ENCODE results near the gene ASB17.

The ASB17 gene

GRCh38 chr1:75922698-75923097 is 9.5 kb downstream of the ASB17 start:
- in situ Hi-C loops (cut with HindIII; ENCODE audit: low pct_unique_long_range_greater_than_20kb, low sequenced_read_pairs), result no loop called here
- TF ChIP-seq JUND (IDR thresholded peaks at IDR 0.05; ENCODE audit: low read depth), result no peak

DNA sequence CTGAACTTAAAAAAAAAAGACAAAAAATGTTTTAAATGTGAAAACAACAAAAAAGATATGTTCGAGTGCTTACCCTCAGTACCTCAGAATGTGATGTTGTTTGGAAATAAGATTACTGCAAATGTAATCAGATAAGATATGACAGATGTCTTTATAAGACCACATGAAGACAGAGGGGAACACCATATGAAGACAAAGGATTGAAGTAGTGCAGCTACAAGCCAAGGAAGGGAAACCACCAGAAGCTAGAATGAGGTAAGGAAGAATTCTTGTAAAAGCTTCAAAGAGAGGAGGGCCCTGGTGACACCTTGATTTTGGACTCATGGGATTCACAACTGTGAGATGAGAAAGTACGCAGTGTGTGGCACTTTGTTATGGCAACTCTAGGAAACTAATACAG is 15.4 kb downstream of the ASB17 start:
- in situ Hi-C loops (cut with HindIII; ENCODE audit: low pct_unique_long_range_greater_than_20kb, low sequenced_read_pairs), result no loop called here

More at GRCh38 chr1:75922698-75923097, 9.5 kb downstream of the ASB17 start:
- no peak for DNase-seq (ENCODE audit: low read depth in 1 of 2, low spot score in 1 of 2)

GRCh38 chr1:75908717-75909152 is 23.5 kb downstream of the ASB17 start:
- DNase-seq (ENCODE audit: low read depth in 1 of 2, low spot score in 1 of 2), result peak in 1 of 2 experiments; percentile 53
- in situ Hi-C loops (cut with HindIII; ENCODE audit: low pct_unique_long_range_greater_than_20kb, low sequenced_read_pairs), result no loop called here
- no peak for TF ChIP-seq JUND (IDR thresholded peaks at IDR 0.05; ENCODE audit: low read depth)

More for the DNA sequence above, 15.4 kb downstream of the ASB17 start:
- no peak for DNase-seq (ENCODE audit: low read depth in 1 of 2, low spot score in 1 of 2)
- TF ChIP-seq JUND (IDR thresholded peaks at IDR 0.05; ENCODE audit: low read depth), result no peak

DNA sequence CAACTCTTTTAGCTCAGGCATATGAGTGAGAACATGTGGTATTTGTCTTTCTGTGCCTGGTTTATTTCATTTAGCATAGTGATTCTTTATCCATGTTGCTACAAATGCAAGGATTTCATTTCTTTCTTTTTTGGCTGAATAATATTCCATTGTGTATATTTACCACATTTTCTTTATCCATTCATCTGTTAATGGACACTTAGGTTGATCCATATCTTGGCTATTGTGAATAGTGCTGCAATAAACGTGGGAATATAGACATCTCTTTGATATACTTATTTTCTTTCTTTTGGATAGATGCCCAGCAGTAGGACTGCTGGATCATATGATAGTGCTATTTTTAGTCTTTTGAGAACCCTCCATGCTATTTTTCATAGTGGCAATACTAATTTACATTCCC is 30.8 kb downstream of the ASB17 start:
- in situ Hi-C loops (cut with HindIII; ENCODE audit: low pct_unique_long_range_greater_than_20kb, low sequenced_read_pairs), result no loop called here

DNA sequence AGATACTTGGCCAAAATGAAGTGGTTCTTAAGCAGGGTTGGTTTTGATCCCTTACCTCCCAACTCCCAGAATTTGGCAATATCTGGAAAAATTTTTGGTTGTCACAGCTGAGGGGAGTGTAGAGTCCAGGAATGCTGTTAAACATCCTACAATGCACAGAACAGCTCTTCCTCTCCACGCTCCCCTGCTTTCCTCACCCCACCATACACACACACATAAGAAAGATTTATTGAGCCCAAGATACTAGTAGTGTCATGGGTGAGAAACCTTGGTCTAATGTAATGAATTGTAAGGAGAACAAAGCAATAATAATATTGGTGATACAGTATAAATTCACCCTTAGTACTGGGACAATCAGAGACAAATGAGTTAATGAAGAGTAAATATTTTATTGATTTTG is 47.8 kb downstream of the ASB17 start:
- TF ChIP-seq JUND (IDR thresholded peaks at IDR 0.05; ENCODE audit: low read depth), result no peak
- no peak for DNase-seq (ENCODE audit: low read depth in 1 of 2, low spot score in 1 of 2)
- in situ Hi-C loops (cut with HindIII; ENCODE audit: low pct_unique_long_range_greater_than_20kb, low sequenced_read_pairs), result no loop called here

More for the DNA sequence above, 30.8 kb downstream of the ASB17 start:
- TF ChIP-seq JUND (IDR thresholded peaks at IDR 0.05; ENCODE audit: low read depth), result no peak
- no peak for DNase-seq (ENCODE audit: low read depth in 1 of 2, low spot score in 1 of 2)

- TF ChIP-seq JUND (IDR thresholded peaks at IDR 0.05; ENCODE audit: low read depth), result no peak
- DNase-seq (ENCODE audit: low read depth in 1 of 2, low spot score in 1 of 2), result no peak
- in situ Hi-C loops (cut with HindIII; ENCODE audit: low pct_unique_long_range_greater_than_20kb, low sequenced_read_pairs), result no loop called here
Observed at GRCh38 chr1:75879985-75880384, 52.2 kb downstream of the ASB17 start.

- DNase-seq (ENCODE audit: low read depth in 1 of 2, low spot score in 1 of 2), result no peak
- in situ Hi-C loops (cut with HindIII; ENCODE audit: low pct_unique_long_range_greater_than_20kb, low sequenced_read_pairs), result no loop called here
- no peak for TF ChIP-seq JUND (IDR thresholded peaks at IDR 0.05; ENCODE audit: low read depth)
Observed at GRCh38 chr1:75870951-75871350, 61.3 kb downstream of the ASB17 start.

Data from T47D (cell line).